Keratinocyte (primary cell): ENCODE data around the gene LIG3. TPM values are rescaled to one million over a fixed set of nuclear protein-coding genes. Genes with fewer than 3 reads are reported as not detected.

Experiments
- DNase-seq: peaks from one replicate; pipeline ENCODE4 v3.0.0-alpha.2; 2011; ENCODE audit warnings: low read depth, missing footprints, low spot score
- FAIRE-seq: peaks from 2 replicates; lab custom pipeline; 2011; peaks lifted over from hg19 to GRCh38; lab: Jason Lieb, UNC
- H2AFZ ChIP-seq: 2 replicates; pipeline ENCODE4 v1.6.0; 2012; ENCODE audit warnings: low read length, control low read depth, inconsistent platforms; ENCODE audit not compliant: control insufficient read depth
- H3K27ac ChIP-seq: 2 replicates; pipeline ENCODE4 v1.5.1; 2011; ENCODE audit warnings: low read length; ENCODE audit not compliant: control insufficient read depth, insufficient read depth
- H3K27me3 ChIP-seq: 3 replicates; pipeline ENCODE4 v1.6.0; 2011; ENCODE audit warnings: low read length; ENCODE audit not compliant: control insufficient read depth, insufficient read depth; ENCODE audit errors: extremely low read depth
- H3K36me3 ChIP-seq, 2 experiments: 2 replicates in 1 of 2; 3 replicates in 1 of 2; pipeline ENCODE4 v1.5.1; 2011; ENCODE audit warnings: low read length in 2 of 2, mild to moderate bottlenecking in 1 of 2; ENCODE audit not compliant: control insufficient read depth in 2 of 2, insufficient read depth in 2 of 2; ENCODE audit errors: extremely low read depth in 1 of 2
- H3K4me1 ChIP-seq: 3 replicates; pipeline ENCODE4 v1.5.1; 2011; ENCODE audit warnings: low read length; ENCODE audit not compliant: control insufficient read depth, insufficient read depth; ENCODE audit errors: extremely low read depth
- H3K4me2 ChIP-seq: 3 replicates; pipeline ENCODE4 v1.6.0; 2011; ENCODE audit warnings: low read depth, low read length; ENCODE audit not compliant: control insufficient read depth, insufficient read depth; ENCODE audit errors: extremely low read depth
- H3K4me3 ChIP-seq, 3 experiments: fragments of 200-600 bp in 1 of 3; sonication (generic) in 1 of 3; 2 replicates in 2 of 3; 3 replicates in 1 of 3; pipeline ENCODE4 v1.5.1; 2011 to 2016; ENCODE audit warnings: low read length in 3 of 3, mild to moderate bottlenecking in 3 of 3, control low read depth in 2 of 3, inconsistent platforms in 1 of 3, low read depth in 1 of 3, mixed read lengths in 1 of 3, mixed run types in 1 of 3, moderate library complexity in 1 of 3; ENCODE audit not compliant: control insufficient read depth in 2 of 3, insufficient read depth in 2 of 3; ENCODE audit errors: extremely low read depth in 1 of 3
- H3K79me2 ChIP-seq: 2 replicates; pipeline ENCODE4 v1.6.0; 2012; ENCODE audit warnings: low read length; ENCODE audit not compliant: control insufficient read depth, insufficient read depth
- H3K9ac ChIP-seq: 3 replicates; pipeline ENCODE4 v1.6.0; 2011; ENCODE audit warnings: low read length; ENCODE audit not compliant: control insufficient read depth, insufficient read depth; ENCODE audit errors: extremely low read depth
- H3K9me1 ChIP-seq: 3 replicates; pipeline ENCODE4 v1.6.0; 2011; ENCODE audit warnings: low read length; ENCODE audit not compliant: control insufficient read depth, insufficient read depth; ENCODE audit errors: extremely low read depth
- H3K9me3 ChIP-seq: 2 replicates; pipeline ENCODE4 v1.5.1; 2012; ENCODE audit warnings: low read depth, low read length; ENCODE audit not compliant: control insufficient read depth
- H4K20me1 ChIP-seq: 3 replicates; pipeline ENCODE4 v1.6.0; 2011; ENCODE audit warnings: low read length; ENCODE audit not compliant: control insufficient read depth, insufficient read depth; ENCODE audit errors: extremely low read depth
- EZH2 ChIP-seq: IDR thresholded peaks from one replicate; pipeline ENCODE4 v1.6.1; 2012; ENCODE audit warnings: inconsistent platforms, mild to moderate bottlenecking, low read length, moderate library complexity
- dilution Hi-C: fragments of 300-500 bp; cut with MboI; formaldehyde crosslinking; loops from one replicate; pipeline ENCODE4 v1.7.0; 2020; ENCODE audit warnings: low sequenced_read_pairs; ENCODE audit not compliant: extremely low pct_ligation_motif_present
- polyA plus RNA-seq, 5 experiments: library from polyadenylated mRNA; depleted of rRNA in 3 of 5; stranded (reverse) in 3 of 5; stranded (forward) in 1 of 5; unstranded in 1 of 5; fragments of >200 nt; gene quantifications; 1 replicate in 1 of 5; 2 replicates in 3 of 5; 3 replicates in 1 of 5; pipeline versions ENCODE4 v1.2.1 to v1.2.3, GENCODE V29; 2011 to 2012; ENCODE audit warnings: missing spikeins in 2 of 5, low read depth in 1 of 5, low replicate concordance in 1 of 5
- TF ChIP-seq, protein P1 (sequence below), 3 experiments: IDR thresholded peaks in 1 of 3; conservative IDR thresholded peaks in 1 of 3; optimal IDR thresholded peaks in 1 of 3; 2 replicates in 2 of 3; 3 replicates in 1 of 3; pipeline versions ENCODE3 to v1.5.1; 2011; ENCODE audit warnings: low read length in 3 of 3, mild to moderate bottlenecking in 3 of 3, moderate library complexity in 2 of 3, control low read depth in 1 of 3, inconsistent platforms in 1 of 3; ENCODE audit not compliant: insufficient read depth in 2 of 3; ENCODE audit errors: extremely low read depth in 1 of 3

The LIG3 gene
- polyA plus RNA-seq, 1 donor (not counting 4 experiments of a cell fraction or from before 2014, with no cell fraction given): 29.3 TPM

DNA sequence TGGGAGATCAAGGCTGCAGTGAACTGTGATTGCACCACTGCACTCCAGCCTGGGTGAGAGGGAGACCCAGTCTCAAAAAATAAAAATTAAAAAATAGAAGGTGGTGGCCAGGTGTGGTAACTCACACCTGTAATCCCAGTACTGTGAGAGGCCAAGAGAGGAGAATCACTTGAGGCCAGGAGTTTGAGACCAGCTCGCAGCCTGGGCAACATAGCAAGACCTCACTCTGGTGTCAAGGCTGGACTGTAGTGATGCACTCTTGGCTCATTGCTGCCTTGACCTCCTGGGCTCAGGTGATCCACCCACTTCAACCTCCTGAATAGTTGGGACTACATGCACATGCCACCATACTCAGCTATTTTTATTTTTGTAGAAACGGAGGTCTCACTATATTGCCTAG, 69.9 kb downstream of the LIG3 start:
- Histone ChIP-seq H3K9me3 (no peaks in the 10 kb centered on the region), H4K20me1 (no peaks in the 10 kb centered on the region), H2AFZ (no peak overlapping the region), H3K27me3 (no peaks in the 10 kb centered on the region), H3K79me2 (peaks cover 13% of the 10 kb centered on the region), H3K9ac (no peak overlapping the region), H3K9me1 (no peaks in the 10 kb centered on the region), H3K4me1 (peaks cover 3% of the 10 kb centered on the region), H3K36me3 (peaks cover 0 to 2% of the 10 kb centered on the region in 2 experiments), H3K27ac (no peak overlapping the region), H3K4me3 (no peak overlapping the region), H3K4me2 (no peak overlapping the region)
- dilution Hi-C loops: no loop called here
- FAIRE-seq (no peak), DNase-seq (no peak)
- TF ChIP-seq EZH2: no peak
- TF ChIP-seq, protein P1, sequence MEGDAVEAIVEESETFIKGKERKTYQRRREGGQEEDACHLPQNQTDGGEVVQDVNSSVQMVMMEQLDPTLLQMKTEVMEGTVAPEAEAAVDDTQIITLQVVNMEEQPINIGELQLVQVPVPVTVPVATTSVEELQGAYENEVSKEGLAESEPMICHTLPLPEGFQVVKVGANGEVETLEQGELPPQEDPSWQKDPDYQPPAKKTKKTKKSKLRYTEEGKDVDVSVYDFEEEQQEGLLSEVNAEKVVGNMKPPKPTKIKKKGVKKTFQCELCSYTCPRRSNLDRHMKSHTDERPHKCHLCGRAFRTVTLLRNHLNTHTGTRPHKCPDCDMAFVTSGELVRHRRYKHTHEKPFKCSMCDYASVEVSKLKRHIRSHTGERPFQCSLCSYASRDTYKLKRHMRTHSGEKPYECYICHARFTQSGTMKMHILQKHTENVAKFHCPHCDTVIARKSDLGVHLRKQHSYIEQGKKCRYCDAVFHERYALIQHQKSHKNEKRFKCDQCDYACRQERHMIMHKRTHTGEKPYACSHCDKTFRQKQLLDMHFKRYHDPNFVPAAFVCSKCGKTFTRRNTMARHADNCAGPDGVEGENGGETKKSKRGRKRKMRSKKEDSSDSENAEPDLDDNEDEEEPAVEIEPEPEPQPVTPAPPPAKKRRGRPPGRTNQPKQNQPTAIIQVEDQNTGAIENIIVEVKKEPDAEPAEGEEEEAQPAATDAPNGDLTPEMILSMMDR (optimal IDR thresholded peaks at IDR 0.05 in 1 of 3, IDR thresholded peaks at IDR 0.05 in 1 of 3, conservative IDR thresholded peaks at IDR 0.05 in 1 of 3; ENCODE audit: extremely low read depth in 1 of 3, insufficient read depth in 2 of 3, low read length in 3 of 3): no peak

GRCh38 chr17:35051183-35051578, 70.9 kb downstream of the LIG3 start:
- Histone ChIP-seq H3K9ac (no peak overlapping the region), H3K4me1 (peaks cover 3% of the 10 kb centered on the region), H3K9me3 (no peaks in the 10 kb centered on the region), H2AFZ (no peak overlapping the region), H3K27ac (no peak overlapping the region), H3K27me3 (no peaks in the 10 kb centered on the region), H3K4me3 (no peak overlapping the region), H4K20me1 (no peaks in the 10 kb centered on the region), H3K79me2 (peaks cover 14% of the 10 kb centered on the region), H3K36me3 (peaks cover 0 to 2% of the 10 kb centered on the region in 2 experiments), H3K4me2 (no peak overlapping the region), H3K9me1 (no peaks in the 10 kb centered on the region)
- FAIRE-seq: no peak
- dilution Hi-C loops: no loop called here
- no peak for DNase-seq
- TF ChIP-seq, protein P1 (optimal IDR thresholded peaks at IDR 0.05 in 1 of 3, IDR thresholded peaks at IDR 0.05 in 1 of 3, conservative IDR thresholded peaks at IDR 0.05 in 1 of 3; ENCODE audit: extremely low read depth in 1 of 3, insufficient read depth in 2 of 3, low read length in 3 of 3): no peak
- TF ChIP-seq EZH2: no peak
